ENCODE data around the gene TEX52. TPM values are rescaled to one million over a fixed set of nuclear protein-coding genes. Genes with fewer than 3 reads are reported as not detected.

The TEX52 gene
- total RNA-seq, 1 donor from 2014 or later, result not detected

DNA sequence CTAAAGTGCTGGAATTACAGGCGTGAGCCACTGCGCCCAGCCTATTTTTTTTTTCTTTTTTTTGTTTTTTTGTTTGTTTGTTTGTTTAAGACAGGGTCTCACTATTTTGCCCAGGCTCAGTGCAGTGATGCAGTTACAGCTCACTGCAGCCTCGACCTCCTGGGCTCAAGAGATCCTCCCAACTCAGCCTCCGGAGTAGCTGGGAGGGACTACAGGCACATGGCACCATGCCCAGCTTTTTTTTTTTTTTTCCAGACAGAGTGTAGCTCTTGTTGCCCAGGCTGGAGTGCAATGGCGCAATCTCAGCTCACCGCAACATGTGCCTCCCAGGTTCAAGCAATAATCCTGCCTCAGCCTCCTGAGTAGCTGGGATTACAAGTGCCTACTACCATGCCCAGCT lies 50.1 kb downstream of the TEX52 start:
- TF ChIP-seq, protein P1, sequence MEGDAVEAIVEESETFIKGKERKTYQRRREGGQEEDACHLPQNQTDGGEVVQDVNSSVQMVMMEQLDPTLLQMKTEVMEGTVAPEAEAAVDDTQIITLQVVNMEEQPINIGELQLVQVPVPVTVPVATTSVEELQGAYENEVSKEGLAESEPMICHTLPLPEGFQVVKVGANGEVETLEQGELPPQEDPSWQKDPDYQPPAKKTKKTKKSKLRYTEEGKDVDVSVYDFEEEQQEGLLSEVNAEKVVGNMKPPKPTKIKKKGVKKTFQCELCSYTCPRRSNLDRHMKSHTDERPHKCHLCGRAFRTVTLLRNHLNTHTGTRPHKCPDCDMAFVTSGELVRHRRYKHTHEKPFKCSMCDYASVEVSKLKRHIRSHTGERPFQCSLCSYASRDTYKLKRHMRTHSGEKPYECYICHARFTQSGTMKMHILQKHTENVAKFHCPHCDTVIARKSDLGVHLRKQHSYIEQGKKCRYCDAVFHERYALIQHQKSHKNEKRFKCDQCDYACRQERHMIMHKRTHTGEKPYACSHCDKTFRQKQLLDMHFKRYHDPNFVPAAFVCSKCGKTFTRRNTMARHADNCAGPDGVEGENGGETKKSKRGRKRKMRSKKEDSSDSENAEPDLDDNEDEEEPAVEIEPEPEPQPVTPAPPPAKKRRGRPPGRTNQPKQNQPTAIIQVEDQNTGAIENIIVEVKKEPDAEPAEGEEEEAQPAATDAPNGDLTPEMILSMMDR (IDR thresholded peaks at IDR 0.05; ENCODE audit: unreplicated experiment), result no peak
- DNase-seq (ENCODE audit: low spot score), result no peak
- Mint-ChIP-seq H3K4me1 (ENCODE audit: unreplicated experiment) (no peaks in the 10 kb centered on the region), H3K9me3 (ENCODE audit: unreplicated experiment) (no peaks in the 10 kb centered on the region), H3K27me3 (ENCODE audit: unreplicated experiment) (peaks cover 6% of the 10 kb centered on the region), H3K4me3 (ENCODE audit: unreplicated experiment) (no peak overlapping the region), H3K27ac (ENCODE audit: unreplicated experiment) (no peak overlapping the region), H3K36me3 (ENCODE audit: low read depth, unreplicated experiment) (peaks cover 24% of the 10 kb centered on the region)

DNA sequence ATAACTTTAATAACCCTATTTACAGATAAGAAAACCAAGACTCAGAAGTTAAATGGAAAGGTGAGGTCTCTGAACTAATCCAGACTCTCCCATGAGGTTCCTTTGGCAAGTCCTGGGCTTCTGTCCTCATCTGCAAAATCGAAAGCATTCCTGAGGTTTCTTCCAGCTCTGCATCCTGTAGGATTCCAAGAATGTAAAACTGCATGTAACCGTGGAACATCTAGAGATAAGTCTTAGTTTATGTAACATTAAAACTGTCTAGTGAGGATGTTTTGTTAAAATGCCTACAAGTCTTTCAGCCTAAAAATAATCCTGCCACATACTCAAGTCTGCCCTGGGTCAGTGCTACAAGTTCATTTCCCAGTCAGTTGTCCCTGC lies 51.7 kb downstream of the TEX52 start:
- TF ChIP-seq, protein P1 (IDR thresholded peaks at IDR 0.05; ENCODE audit: unreplicated experiment), result no peak
- Mint-ChIP-seq H3K4me1 (ENCODE audit: unreplicated experiment) (no peaks in the 10 kb centered on the region), H3K27ac (ENCODE audit: unreplicated experiment) (no peak overlapping the region), H3K9me3 (ENCODE audit: unreplicated experiment) (no peaks in the 10 kb centered on the region), H3K27me3 (ENCODE audit: unreplicated experiment) (peaks cover 6% of the 10 kb centered on the region), H3K36me3 (ENCODE audit: low read depth, unreplicated experiment) (peaks cover 33% of the 10 kb centered on the region), H3K4me3 (ENCODE audit: unreplicated experiment) (no peak overlapping the region)
- no peak for DNase-seq (ENCODE audit: low spot score)

DNA sequence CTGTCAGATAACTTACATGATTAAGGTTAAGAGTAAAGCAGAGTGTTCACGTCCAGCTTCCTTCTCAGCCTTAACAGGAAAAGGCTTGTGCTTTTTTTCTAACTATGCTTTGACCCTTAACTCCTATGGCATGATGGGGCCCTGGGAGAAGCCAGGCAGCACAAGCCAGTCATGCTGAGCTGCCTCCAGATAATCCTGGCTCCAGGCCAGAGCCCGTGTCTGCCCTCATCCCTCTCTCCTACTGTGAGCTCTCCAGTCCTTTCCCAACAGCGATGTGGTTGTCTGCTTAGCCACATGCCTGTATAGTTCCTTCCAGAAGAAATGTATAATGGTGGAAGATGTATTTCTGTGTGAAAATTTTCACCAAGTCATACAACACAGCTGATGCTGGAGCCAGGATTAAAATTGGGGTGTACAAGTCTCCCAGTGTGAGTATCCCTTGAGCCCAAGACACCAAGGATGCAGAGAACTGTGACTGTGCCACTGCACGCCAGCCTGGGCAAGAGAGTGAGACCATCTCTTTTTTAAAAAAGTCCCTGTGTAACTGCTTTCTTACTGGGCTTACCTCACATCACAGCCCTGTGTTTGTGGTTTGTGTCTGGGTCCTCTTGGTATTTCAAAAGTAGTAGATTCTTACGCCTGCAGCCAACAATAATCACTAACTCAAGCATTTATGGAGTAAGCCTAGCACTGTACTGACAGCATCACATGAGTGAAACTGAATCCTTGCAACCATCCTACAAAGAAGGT lies 52.3 kb downstream of the TEX52 start:
- Mint-ChIP-seq H3K4me1 (ENCODE audit: unreplicated experiment) (no peaks in the 10 kb centered on the region), H3K9me3 (ENCODE audit: unreplicated experiment) (no peaks in the 10 kb centered on the region), H3K4me3 (ENCODE audit: unreplicated experiment) (no peak overlapping the region), H3K27ac (ENCODE audit: unreplicated experiment) (peak overlapping the region; percentile 51), H3K36me3 (ENCODE audit: low read depth, unreplicated experiment) (peaks cover 37% of the 10 kb centered on the region), H3K27me3 (ENCODE audit: unreplicated experiment) (peaks cover 4% of the 10 kb centered on the region)
- TF ChIP-seq, protein P1 (IDR thresholded peaks at IDR 0.05; ENCODE audit: unreplicated experiment), result no peak
- DNase-seq (ENCODE audit: low spot score), result no peak

DNA sequence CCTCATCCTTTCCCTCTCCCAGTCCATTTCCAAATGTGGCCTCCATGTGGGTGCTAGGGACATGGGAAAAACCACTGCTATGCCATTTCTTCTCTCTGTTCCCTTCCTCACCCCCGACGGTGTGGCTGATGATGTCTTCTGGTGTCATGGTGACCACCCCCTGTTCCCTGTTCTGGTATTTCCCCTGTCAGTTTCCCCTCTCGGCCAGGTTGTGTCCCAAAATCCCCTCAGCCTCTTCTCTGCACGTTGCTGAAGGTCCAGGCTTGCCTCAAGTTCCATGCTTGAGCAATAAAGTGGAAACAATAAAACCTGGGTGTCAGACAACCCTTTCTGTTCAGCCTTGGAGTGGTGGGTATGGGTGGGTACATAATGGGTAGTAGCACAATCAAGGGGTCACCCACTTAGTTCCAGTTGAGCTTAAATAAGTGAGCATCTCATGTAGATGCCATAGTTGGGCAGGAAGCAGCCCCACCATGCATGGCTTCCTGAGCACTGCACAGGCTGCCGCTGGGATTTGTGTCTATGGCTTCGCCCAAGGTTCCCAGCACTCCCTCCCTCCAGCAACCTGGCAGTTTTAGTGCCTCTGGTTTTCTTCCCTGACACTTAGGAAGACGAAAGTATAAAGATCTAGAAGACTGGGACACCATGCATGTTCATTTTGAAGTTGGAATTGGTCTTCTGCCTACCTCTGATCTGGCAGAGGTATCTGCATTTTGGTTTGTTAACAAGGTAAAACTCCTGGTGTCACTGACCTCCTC lies 53.0 kb downstream of the TEX52 start:
- no peak for DNase-seq (ENCODE audit: low spot score)
- Mint-ChIP-seq H3K36me3 (ENCODE audit: low read depth, unreplicated experiment) (peaks cover 45% of the 10 kb centered on the region), H3K9me3 (ENCODE audit: unreplicated experiment) (no peaks in the 10 kb centered on the region), H3K27ac (ENCODE audit: unreplicated experiment) (no peak overlapping the region), H3K4me1 (ENCODE audit: unreplicated experiment) (no peaks in the 10 kb centered on the region), H3K4me3 (ENCODE audit: unreplicated experiment) (no peak overlapping the region), H3K27me3 (ENCODE audit: unreplicated experiment) (peaks cover 4% of the 10 kb centered on the region)
- TF ChIP-seq, protein P1 (IDR thresholded peaks at IDR 0.05; ENCODE audit: unreplicated experiment), result no peak

Data from endothelial cell (in vitro differentiated cells).